Right lobe of liver (tissue), 6 donors: ENCODE data around the gene EEF1A1. TPM values are rescaled to one million over a fixed set of nuclear protein-coding genes. Genes with fewer than 3 reads are reported as not detected.
"Not testable (repeated sequence)": the region's sequence is repeated elsewhere in the genome, so short reads cannot be mapped to it uniquely, and the experiment has no call there.

ENCODE experiments used
- ATAC-seq, 4 donors: fragments of 200-7000 bp; cut with Tn5 transposase; one replicate each; pipeline ENCODE4 v1.9.1; 2020; ENCODE audit warnings: mild to moderate bottlenecking in 4 of 4, moderate library complexity in 4 of 4
- DNase-seq, 3 donors: peaks; one replicate each; pipeline ENCODE4 v3.0.0-alpha.2; 2020
- H3K27ac ChIP-seq, 3 donors: fragments of 200-600 bp; one replicate each; pipeline ENCODE4 v1.8.0; 2022
- H3K27me3 ChIP-seq, 2 donors: fragments of 200-600 bp; one replicate each; pipeline ENCODE4 v1.8.0; 2022
- H3K36me3 ChIP-seq, 4 donors: fragments of 200-600 bp; sonication (generic) in 1 of 4; one replicate each; pipeline versions ENCODE4 v1.5.1 to v1.8.0; 2017 to 2022; ENCODE audit warnings: control low read depth in 1 of 4
- H3K4me1 ChIP-seq, 4 donors: fragments of 200-600 bp; sonication (generic) in 1 of 4; one replicate each; pipeline versions ENCODE4 v1.5.1 to v1.8.0; 2017 to 2022; ENCODE audit warnings: control low read depth in 1 of 4
- H3K4me3 ChIP-seq, 3 donors: fragments of 200-600 bp; one replicate each; pipeline ENCODE4 v1.8.0; 2022
- H3K9me3 ChIP-seq, 4 donors: fragments of 200-600 bp; sonication (generic) in 1 of 4; one replicate each; pipeline versions ENCODE4 v1.5.1 to v1.8.0; 2017 to 2022; ENCODE audit warnings: control low read depth in 1 of 4
- POLR2A ChIP-seq: fragments of 450-650 bp; IDR thresholded peaks from one replicate; pipeline ENCODE4 v1.6.1; 2017; ENCODE audit warnings: antibody characterized with exemption, mild to moderate bottlenecking
- WGBS: methylation state at CpG from one replicate; pipeline ENCODE4 v1.1.6; 2018; ENCODE audit warnings: low coverage, low lambda C conversion rate; ENCODE audit not compliant: insufficient coverage; ENCODE audit errors: missing lambda C conversion rate; 5-methylcytosine and 5-hydroxymethylcytosine counted together
- intact Hi-C, 2 donors: fragments of 100-400 bp; cut with DNase I; formaldehyde crosslinking; loops; one replicate each; pipeline versions ENCODE4 v1.11.2 to v1.14.1; 2022
- total RNA-seq, 6 experiments: library from RNA; depleted of rRNA in 2 of 6; stranded (reverse); fragments of >200 nt in 2 of 6; fragmentation: NEBNext Ultra II Directional in 3 of 6; extraction: Animal tissue kit (Norgen Biotek cat#: 25700) in 3 of 6; gene quantifications; one replicate each; pipeline versions ENCODE4 v1.1.0 to v1.2.4, GENCODE V29; 2016 to 2023
- TF ChIP-seq, protein P1 (sequence below), 4 donors: fragments of 200-600 bp in 3 of 4; fragments of 450-650 bp in 1 of 4; IDR thresholded peaks; one replicate each; pipeline versions ENCODE4 v1.5.1 to v1.8.0; 2016 to 2022; ENCODE audit warnings: antibody characterized with exemption in 4 of 4, mild to moderate bottlenecking in 2 of 4
- donor health status: DM: no; HTN: yes; CAD: no.
- donor health status: DM: no; HTN: no; CAD: no.
- donor health status: DM: no; HTN: no; CAD: no.
- donor health status: DM: no; HTN: yes; CAD: no.
- donor health status: DM: no; HTN: yes; CAD: no.

Gene EEF1A1
- total RNA-seq, 6 experiments from 2014 or later, result 2,452 to 4,356 (median 3,217) TPM

- no peaks in the 10 kb centered on the region for H3K9me3 ChIP-seq
- peak overlapping the region in 2 of 3 donors; percentile 1 to 14 for H3K27ac ChIP-seq
- no peak for TF ChIP-seq POLR2A
- TF ChIP-seq, protein P1, sequence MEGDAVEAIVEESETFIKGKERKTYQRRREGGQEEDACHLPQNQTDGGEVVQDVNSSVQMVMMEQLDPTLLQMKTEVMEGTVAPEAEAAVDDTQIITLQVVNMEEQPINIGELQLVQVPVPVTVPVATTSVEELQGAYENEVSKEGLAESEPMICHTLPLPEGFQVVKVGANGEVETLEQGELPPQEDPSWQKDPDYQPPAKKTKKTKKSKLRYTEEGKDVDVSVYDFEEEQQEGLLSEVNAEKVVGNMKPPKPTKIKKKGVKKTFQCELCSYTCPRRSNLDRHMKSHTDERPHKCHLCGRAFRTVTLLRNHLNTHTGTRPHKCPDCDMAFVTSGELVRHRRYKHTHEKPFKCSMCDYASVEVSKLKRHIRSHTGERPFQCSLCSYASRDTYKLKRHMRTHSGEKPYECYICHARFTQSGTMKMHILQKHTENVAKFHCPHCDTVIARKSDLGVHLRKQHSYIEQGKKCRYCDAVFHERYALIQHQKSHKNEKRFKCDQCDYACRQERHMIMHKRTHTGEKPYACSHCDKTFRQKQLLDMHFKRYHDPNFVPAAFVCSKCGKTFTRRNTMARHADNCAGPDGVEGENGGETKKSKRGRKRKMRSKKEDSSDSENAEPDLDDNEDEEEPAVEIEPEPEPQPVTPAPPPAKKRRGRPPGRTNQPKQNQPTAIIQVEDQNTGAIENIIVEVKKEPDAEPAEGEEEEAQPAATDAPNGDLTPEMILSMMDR (IDR thresholded peaks at IDR 0.05), result no peak
- ATAC-seq (peak; percentile 68 to 84 (median 77)), DNase-seq (no peak)
- H3K36me3 ChIP-seq, result no peaks in the 10 kb centered on the region
- intact Hi-C loops, result no loop called here
- 44% methylated on average over 8 of the region's 8 CpGs for WGBS
- H3K4me3 ChIP-seq, result no peak overlapping the region
- H3K4me1 ChIP-seq, result peaks cover 0 to 10% (median 0%) of the 10 kb centered on the region in 4 donors
- no peaks in the 10 kb centered on the region for H3K27me3 ChIP-seq
Observed at GRCh38 chr6:73560182-73560732, 39.4 kb upstream of the EEF1A1 start.

DNA sequence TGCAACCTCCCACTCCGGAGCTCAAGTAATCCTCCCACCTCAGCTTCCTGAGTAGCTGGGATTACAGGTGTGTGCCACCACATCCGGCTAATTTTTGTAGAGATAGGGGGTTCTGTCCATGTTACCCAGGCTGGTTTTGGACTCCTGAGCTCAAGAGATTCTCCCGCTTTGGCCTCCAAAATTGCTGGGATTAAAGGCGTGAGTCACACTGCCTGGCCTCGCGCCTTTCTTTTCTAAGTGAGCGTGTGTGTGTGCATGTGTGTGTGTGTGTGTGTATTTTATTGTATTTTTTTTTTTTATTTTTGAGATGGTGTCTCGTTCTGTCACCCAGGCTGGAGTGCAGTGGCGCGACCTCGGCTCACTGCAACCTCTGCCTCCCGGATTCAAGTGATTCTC lies 38.6 kb upstream of the EEF1A1 start:
- H3K9me3 ChIP-seq, intact Hi-C loops, H3K4me3 ChIP-seq, ATAC-seq, H3K4me1 ChIP-seq, H3K27me3 ChIP-seq, DNase-seq, H3K36me3 ChIP-seq, H3K27ac ChIP-seq: not testable (repeated sequence)
- 91% methylated on average over 7 of the region's 12 CpGs for WGBS

- intact Hi-C loops, result no loop called here
- Histone ChIP-seq H3K4me1 (peaks cover 0 to 7% (median 0%) of the 10 kb centered on the region in 4 donors), H3K4me3 (no peak overlapping the region), H3K9me3 (no peaks in the 10 kb centered on the region), H3K27me3 (no peaks in the 10 kb centered on the region), H3K27ac (no peak overlapping the region), H3K36me3 (no peaks in the 10 kb centered on the region)
- 76% methylated on average over 4 of the region's 4 CpGs for WGBS
- DNase-seq (no peak), ATAC-seq (no peak)
- TF ChIP-seq POLR2A, result no peak
- TF ChIP-seq, protein P1 (IDR thresholded peaks at IDR 0.05), result no peak
Observed at GRCh38 chr6:73558624-73559398, 38.0 kb upstream of the EEF1A1 start.

- Histone ChIP-seq H3K27ac (no peak overlapping the region), H3K27me3 (no peaks in the 10 kb centered on the region), H3K9me3 (no peaks in the 10 kb centered on the region), H3K4me3 (no peak overlapping the region), H3K36me3 (no peaks in the 10 kb centered on the region), H3K4me1 (peaks cover 0 to 7% (median 0%) of the 10 kb centered on the region in 4 donors)
- TF ChIP-seq POLR2A, result no peak
- TF ChIP-seq, protein P1 (IDR thresholded peaks at IDR 0.05), result no peak
- 60% methylated on average over 1 of the region's 1 CpG for WGBS
- DNase-seq (no peak), ATAC-seq (no peak)
- intact Hi-C loops, result no loop called here
Observed at GRCh38 chr6:73556836-73557235, 36.0 kb upstream of the EEF1A1 start.

GRCh38 chr6:73555380-73555949 lies 34.6 kb upstream of the EEF1A1 start:
- H3K4me1 ChIP-seq, intact Hi-C loops, H3K4me3 ChIP-seq, H3K27me3 ChIP-seq, DNase-seq, H3K27ac ChIP-seq, H3K9me3 ChIP-seq, H3K36me3 ChIP-seq, ATAC-seq: not testable (repeated sequence)
- WGBS, result 88% methylated on average over 8 of the region's 11 CpGs

- ATAC-seq, H3K9me3 ChIP-seq, DNase-seq, H3K4me3 ChIP-seq, H3K36me3 ChIP-seq, H3K27me3 ChIP-seq, intact Hi-C loops, H3K27ac ChIP-seq: not testable (repeated sequence)
- whole genome bisulfite sequencing, result 83% methylated on average over 3 of the region's 4 CpGs
- peaks cover 0 to 26% (median 1%) of the 10 kb centered on the region in 4 donors for H3K4me1 ChIP-seq
Observed at GRCh38 chr6:73551115-73551514, 30.3 kb upstream of the EEF1A1 start.
